ENCODE data around the gene IL20RA. TPM values are rescaled to one million over a fixed set of nuclear protein-coding genes. Genes with fewer than 3 reads are reported as not detected.
"Not testable (repeated sequence)": the region's sequence is repeated elsewhere in the genome, so short reads cannot be mapped to it uniquely, and the experiment has no call there.

IL20RA gene, protein sequence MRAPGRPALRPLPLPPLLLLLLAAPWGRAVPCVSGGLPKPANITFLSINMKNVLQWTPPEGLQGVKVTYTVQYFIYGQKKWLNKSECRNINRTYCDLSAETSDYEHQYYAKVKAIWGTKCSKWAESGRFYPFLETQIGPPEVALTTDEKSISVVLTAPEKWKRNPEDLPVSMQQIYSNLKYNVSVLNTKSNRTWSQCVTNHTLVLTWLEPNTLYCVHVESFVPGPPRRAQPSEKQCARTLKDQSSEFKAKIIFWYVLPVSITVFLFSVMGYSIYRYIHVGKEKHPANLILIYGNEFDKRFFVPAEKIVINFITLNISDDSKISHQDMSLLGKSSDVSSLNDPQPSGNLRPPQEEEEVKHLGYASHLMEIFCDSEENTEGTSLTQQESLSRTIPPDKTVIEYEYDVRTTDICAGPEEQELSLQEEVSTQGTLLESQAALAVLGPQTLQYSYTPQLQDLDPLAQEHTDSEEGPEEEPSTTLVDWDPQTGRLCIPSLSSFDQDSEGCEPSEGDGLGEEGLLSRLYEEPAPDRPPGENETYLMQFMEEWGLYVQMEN
- 0.60 TPM for total RNA-seq

DNA sequence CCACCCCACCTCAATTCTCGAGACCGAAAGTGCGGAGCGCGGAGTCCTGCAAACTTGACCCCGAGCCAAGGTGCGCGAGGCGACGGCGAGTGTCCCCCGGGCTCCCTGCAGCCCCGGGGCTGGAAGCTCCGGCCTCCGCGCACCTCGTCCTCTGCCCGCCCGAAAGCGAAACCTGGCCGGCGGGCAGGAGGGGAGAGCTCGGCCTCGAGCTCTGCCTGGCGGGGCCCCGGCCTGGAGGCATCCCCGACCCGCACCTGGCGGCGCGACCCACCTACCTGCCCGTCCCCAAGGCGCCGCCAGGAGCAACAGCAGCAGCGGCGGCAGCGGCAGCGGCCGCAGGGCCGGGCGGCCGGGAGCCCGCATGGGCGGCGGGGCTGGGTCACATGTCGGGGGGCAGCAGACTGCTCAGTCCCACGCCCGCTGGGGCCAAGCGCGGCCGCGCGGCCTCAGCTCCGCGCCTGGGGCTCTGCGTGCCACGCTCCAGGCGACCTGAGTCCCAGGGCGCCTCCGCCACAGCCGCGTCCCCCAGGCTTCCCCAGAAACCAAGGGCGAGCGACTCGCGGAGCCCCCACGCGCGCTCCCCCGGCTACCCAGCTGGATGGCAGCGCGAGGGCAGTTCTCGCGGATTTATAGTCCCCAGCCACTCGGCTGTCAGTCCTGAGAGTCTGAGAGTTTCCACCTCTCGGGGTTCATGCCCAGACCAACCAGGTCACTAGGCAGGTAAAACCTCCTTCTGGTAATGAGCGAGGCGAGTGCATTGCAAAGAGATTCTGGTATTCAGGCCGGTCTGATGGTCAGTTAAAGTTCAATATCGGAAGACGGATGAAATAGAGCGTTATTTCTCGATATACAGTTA lies at the start of gene IL20RA:
IL20RA (minus strand) TSS at position 600 of the 856 bp plus-strand sequence; CDS start at position 363, 237 bp downstream.
- DNase-seq (ENCODE audit: low spot score) (peak; percentile 44), ATAC-seq (peak; percentile 88)

DNA sequence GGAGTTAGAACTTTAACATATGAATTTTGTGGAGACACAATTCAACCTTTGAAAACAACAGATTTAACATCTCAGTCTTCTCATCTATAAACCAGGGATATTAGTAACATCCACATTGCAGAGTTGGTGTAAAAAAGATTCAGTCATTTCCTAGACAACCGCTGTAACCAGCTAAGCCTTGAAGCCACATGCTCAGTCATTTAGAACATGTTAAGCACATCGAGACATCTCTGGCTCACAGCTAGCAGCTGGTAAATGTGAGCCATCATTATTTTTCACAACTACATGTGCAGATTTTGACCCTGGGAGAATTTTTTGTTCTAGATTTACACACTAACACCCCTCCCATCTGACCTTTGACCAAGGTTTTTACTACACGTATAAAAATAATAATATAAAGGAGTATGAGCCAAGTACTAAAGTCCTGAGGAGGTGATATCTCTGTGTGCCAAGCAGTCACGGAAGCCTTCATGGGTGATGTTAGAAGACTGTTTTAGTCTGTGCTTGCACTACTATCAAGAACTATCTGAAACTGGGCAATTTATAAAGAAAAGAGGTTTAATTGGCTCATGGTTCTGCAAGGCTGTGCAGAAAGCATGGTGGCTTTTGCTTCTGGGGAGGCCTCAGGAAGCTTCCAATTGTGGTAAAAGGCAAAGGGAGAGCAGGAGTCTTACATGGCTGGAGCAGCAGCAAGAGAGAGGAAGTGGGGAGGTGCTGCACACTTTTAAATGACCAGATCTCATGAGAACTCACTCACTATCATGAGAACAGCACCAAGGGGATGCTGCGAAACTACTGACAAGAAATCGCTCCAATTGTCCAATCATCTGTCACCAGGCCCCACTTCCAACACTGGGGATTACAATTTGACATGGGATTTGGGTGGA lies 48.7 kb upstream of the IL20RA start:
- ATAC-seq (no peak), DNase-seq (ENCODE audit: low spot score) (no peak)

DNA sequence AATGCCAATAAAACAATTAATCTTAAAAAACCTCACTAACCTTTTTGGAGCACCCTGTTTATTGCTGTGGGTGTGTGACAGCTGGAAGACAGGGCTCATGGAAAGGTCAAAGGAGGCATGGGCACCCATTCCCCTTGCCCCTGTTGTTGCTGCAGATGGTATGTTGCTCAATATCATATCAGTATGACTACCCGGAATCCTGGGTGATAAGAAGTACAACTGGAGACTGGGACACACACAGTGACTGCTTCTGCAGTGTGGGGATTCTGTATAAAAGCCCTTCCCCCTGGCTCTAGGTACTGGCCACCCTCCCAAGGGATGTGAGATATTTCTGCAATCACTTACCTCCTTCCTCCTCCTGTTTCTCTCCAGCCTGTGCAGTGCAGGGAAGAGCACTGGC lies 47.3 kb upstream of the IL20RA start:
- ATAC-seq: no peak
- DNase-seq (ENCODE audit: low spot score): no peak

DNA sequence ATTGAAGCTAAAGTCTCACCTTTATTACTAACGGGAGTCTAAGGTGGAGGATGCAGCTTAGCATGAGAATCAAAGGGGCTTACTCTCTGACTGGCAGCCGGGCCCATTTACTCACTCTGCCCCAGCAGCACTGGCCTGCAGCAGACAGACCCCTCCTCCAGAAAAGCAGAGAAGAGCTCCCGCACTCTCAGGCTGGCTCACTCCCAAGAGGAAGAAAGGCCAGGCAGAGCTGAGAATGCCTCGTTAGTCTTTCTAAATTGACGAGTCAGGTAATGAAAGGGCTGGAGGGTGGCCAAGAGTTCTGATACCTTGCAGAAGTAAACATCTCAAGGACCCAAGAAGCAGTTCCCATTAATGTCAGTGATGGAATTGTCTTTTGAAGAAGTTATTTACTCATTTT lies 44.5 kb upstream of the IL20RA start:
- ATAC-seq: no peak
- no peak for DNase-seq (ENCODE audit: low spot score)

DNA sequence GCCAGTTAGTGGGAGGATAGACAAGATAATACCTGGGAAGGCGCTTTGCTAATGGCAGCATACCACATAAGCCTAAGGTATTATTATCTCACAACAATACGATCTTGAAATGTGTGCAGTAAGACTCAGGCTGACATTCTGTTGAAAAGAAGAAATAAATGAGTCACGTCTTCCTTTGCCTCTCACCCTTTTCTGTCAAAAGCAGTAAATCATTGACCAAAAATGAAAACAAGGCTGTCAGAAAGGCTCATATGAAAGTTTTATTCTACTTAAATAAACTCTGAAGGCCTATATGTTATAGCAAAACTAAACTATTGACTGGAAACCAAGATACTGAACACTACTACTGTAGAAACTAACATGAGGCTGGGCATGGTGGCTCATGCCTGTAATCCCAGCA lies 43.1 kb upstream of the IL20RA start:
- DNase-seq (ENCODE audit: low spot score) (no peak), ATAC-seq (no peak)

DNA sequence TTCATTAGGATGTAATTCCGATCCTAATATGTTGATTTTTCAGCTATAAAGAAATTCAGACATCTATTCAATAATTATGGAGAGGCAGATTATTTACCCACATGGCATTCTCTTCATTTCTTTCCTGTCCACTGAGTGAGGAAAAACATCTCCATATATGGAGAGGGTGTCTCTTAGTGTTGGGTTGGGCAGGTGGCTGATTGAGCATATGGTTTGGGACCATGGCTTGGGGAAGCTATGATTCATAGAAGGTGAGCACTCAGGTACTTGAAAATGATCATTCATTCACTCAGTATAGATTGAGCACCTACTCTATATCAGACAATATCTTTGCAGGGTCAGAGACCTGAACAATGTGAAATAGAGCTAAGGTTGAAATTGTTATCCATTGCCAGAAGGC lies 41.3 kb upstream of the IL20RA start:
- ATAC-seq (no peak), DNase-seq (ENCODE audit: low spot score) (no peak)

DNA sequence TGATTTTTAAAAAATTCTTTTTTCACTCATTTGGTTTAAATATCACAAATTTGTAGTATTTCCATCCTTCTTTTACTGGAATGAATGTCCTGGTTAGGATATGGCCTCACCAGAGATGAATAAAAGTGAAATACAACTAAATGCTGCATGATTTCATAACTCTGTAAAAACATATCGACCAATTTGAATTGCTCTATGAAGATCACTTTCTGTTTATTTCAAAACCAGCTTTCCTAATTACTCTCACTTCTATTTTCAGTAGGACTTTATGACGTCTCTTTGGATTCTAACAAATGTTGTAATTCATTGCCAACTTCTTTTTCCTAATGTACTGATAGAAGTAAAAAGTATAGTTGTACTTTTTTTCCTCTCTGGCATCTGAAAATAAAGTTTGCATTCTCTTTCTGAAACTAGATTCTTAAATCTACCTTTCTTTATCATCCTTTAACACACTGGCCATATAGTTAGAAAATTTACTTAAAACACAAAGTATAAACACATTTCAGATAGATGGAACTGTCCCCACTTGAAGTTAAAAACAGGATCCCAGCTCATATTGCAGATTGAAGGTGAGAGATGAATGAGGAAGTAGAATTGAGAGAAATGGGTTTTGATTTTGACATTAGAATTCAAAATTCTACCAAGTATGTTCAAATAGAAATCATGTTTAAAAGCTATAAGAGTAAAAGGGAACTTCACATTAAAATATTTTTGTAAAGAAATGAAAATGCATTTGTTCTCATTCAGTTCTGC lies 40.3 kb upstream of the IL20RA start:
- ATAC-seq (no peak), DNase-seq (ENCODE audit: low spot score) (no peak)

DNA sequence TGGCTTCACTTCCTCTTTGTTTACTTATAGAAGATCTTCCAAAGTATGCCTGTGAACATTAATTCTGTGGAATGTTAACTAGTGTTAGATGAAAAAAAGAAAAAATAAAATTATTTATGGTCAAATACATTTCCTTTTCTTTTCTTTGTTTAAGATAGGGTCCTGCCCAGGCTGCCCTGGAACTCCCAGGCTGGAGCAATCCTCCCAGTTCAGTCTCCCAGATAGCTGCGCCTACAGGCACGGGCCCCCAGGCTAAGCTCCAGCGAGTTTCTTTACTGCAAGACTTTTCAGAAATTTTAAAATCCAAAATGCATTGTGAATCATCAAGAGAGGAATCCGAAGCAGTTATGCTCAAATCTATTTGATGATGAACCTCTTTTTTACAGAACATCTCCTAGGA lies 39.3 kb upstream of the IL20RA start:
- DNase-seq (ENCODE audit: low spot score) (no peak), ATAC-seq (no peak)

DNA sequence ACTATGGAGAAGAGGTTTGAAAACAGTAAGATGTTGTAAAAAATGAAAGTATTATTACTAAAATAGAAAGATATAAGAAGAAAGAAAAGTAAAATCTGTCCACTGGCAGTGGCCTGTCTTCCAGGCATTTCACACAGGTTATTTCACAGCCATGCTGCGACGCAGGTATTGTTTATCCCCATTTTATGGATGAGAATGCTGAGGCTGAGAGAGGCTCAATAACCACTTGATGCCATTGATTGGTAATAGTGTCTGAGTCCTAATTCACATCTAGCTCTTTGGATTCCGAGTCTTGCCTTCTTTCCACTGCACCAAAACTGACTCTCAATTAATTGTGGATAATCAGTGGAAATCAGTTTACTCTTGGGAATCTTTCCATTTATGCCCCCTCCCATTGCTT lies 37.2 kb upstream of the IL20RA start:
- DNase-seq (ENCODE audit: low spot score) (no peak), ATAC-seq (no peak)

DNA sequence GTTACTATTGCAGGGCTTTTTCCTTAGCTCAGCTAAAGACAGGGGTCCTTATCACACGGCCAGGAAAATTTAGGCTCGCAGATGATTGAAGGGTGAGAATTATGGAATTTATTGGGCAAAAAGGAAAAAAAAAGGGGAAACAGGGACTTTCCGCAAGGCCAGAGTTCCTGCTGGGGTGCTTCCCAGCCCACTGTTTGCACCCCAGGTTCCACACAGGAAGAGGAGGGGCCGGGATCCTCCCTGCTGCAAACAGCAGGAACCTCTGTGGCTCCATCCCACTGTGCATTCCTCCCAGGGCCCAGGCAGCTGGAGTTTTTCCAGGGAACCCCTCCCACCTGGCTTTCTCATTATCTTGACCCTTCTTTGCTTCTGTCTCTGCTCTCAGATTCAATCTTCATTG lies 35.9 kb upstream of the IL20RA start:
- no peak for ATAC-seq
- DNase-seq (ENCODE audit: low spot score): no peak

DNA sequence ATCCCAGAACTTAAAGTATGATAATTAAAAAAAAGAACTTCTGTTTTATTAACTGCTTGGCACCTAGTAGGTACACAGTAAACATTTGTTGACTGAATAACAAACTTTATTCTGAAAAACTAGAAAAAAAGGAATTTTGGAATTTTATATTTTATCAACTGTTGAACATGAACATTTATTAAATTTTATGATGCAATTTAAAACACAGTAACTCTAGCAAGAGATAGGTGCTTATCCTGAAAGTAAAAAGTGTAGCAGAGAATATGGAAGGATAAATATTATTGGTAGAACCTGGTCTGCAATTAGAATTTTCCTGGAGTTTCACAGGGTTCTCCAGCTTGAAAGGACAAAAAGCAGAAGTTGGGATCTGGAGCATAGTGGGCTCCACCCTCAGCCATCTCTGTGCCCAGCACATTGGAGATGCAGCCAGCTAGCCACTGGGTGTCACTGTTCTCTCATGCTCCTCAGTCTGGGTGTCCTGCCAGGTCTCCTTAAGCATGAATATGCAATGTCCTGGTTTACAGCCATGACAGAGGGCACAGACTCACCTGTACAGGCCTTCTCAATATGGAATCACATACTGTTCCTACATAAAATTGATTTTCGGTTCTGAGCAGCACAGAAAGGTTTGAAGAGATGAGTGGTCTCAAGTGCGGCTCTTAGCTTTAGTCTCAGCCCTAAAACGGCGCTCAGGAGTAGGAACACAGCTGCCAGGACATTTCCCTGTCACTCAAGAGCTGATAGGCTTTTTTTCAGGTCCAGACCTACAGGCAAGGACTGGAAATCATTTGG lies 31.7 kb upstream of the IL20RA start:
- DNase-seq (ENCODE audit: low spot score) (peak; percentile 72), ATAC-seq (peak; percentile 100)

DNA sequence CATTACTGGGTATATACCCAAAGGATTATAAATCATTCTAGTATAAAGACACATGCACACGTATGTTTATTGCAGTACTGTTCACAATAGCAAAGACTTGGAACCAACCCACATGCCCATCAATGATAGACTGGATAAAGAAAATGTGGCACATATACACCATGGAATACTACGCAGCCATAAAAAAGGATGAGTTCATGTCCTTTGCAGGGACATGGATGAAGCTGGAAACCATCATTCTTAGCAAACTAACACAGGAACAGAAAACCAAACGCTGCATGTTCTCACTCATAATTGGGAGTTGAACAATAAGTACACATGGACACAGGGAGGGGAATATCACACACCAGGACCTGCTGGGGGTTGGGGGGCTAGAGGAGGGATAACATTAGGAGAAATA lies 31.0 kb upstream of the IL20RA start:
- DNase-seq (ENCODE audit: low spot score); ATAC-seq: not testable (repeated sequence)

DNA sequence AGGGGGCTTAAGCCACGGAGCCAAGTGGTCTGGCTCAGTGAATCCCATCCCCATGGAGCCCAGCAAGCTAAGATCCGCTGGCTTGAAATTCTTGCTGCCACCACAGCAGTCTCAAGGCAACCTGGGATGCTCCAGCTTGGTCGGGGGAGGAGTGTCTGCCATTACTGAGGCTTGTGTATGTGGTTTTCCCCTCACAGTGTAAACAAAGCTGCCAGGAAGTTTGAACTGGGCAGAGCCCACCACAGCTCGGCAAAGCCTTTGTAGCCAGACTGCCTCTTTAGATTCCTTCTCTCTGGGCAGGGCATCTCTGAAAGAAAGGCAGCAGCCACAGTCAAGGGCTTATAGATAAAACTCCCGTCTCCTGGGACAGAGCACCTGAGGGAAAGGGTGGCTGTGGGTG lies 25.5 kb upstream of the IL20RA start:
- ATAC-seq: no peak

DNA sequence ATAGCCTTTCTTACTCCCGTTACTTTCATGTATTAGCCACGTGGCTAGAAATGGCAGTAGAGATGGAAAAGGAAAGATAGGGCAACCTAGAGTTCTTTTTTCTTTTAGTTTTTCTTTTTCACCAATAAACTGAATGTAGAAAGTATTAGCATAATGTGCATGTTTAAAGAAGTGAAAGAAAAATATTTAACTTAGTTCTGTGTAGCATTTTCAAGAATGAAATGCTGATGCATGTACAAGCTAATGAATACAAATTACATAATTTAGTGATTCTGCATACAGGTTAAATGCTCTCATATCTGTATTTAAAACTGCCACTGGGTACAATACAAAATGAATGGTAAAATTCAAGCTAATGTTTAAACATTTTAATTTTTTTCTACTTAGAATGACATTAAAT lies 22.6 kb upstream of the IL20RA start:
- no peak for DNase-seq (ENCODE audit: low spot score)
- no peak for ATAC-seq

More for the DNA sequence above, 25.5 kb upstream of the IL20RA start:
- DNase-seq (ENCODE audit: low spot score): no peak

DNA sequence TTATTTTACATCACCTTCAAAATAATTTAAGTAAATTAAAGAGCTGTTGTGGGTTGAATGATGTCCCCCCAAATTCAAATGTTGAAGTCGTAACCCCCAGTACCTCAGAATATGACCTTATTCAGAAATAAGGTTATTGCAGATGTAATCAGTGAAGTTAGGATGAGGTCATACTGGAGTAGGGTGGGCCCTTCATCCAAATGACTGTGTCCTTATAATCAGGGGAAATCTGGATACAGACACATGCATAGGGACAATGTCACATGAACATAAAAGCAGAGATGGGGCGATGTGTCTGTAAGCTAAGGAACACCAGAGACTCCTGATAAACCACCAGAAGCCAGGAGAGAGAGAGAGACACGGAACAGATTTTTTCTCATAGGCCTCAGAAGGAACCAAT lies 13.3 kb upstream of the IL20RA start:
- ATAC-seq (no peak), DNase-seq (ENCODE audit: low spot score) (no peak)

DNA sequence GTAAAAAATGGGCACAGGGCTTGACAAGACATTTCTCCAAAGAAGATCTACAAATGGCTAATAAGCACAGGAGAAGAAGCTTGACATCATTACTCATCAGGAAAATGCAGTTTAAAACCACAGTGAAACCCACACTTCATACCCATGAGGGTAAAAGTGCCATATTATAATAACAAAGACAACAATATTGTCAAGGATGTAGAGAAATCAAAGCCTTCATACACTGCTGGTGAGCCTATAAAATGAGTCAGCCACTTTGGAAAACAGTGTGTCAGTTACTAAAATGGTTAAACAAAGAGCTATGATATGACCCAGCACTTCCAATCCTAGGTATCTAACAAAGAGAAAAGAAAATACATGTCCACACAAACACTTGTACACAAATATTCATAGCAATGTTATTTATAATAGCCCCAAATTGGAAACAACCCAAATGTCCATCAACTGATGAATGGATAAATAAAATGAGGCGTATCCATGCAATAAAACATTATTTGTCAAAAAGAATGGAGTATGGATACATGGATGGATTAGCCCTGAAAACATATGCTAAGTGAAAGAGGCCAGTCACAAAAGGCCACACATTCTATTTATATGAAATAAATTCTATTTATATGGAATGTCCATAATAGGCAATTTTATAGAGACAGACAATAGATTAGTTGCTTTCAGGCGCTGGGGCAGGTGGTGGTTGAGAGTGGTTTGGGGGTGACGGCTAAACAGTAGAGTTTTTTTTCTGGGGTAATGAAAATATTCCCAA lies 11.5 kb upstream of the IL20RA start:
- DNase-seq (ENCODE audit: low spot score) (no peak), ATAC-seq (no peak)

DNA sequence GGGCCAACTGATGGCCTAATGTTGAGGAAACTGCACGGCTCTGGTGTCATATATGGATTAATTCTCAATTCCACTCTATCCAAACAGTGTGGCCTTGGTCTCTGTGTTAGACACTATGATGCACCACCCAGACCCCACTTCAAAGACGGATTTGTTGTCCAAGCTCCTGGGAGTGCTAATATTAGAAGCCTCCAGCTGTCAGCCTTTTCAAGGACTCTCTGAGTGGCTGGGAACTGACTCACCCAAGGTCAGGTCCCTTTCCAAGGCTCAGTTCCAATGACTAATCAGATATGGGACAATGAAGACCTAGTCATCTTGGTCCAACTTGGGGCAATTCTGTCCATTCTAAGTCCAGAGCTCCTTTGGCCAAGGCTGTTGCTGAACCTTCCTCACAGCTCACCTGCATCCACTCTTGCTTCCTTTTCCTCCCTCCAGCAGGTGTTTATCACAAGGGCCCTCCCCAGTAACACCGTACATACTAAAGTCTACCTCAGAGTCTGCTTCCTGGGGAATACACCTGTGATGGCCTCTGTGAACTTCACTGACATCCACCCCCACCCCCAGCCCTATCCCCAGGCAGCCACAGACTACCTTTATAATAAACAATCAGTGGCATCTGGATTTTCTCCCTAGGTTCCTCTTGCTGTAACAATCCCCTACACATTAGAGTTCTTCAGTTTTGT lies 7.2 kb upstream of the IL20RA start:
- DNase-seq (ENCODE audit: low spot score) (no peak), ATAC-seq (no peak)

DNA sequence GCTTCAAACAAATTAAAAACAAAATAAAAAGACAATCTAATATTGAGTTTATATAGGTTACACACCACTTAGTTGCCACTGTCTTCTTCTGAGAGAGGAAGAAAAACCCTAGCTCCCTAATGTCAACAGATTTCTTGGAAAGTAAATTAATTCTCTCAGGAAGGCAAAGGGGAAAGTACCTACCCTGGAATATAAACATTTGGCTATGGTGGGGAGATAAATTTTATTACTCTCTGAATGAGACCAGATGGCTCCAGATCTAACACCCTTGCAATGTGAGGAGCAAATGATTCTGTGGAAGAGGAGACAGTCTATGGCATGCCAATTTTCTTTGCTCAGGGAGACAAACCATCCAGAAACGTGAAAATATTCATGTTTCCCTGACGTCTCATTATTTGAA lies 4.3 kb upstream of the IL20RA start:
- ATAC-seq (no peak), DNase-seq (ENCODE audit: low spot score) (no peak)
